WI38 (cell line): Measurements from ENCODE around the gene RPUSD1.

Experiments used
- H3K4me3 ChIP-seq: 2 replicates; pipeline ENCODE4 v1.5.1; 2011; ENCODE audit warnings: low read depth, mild to moderate bottlenecking, control low read depth, low read length
- TF ChIP-seq, protein P1 (sequence below): IDR thresholded peaks from 2 replicates; pipeline ENCODE4 v1.5.1; 2012; ENCODE audit warnings: low read depth, mild to moderate bottlenecking, control low read depth, low read length

Gene RPUSD1

DNA sequence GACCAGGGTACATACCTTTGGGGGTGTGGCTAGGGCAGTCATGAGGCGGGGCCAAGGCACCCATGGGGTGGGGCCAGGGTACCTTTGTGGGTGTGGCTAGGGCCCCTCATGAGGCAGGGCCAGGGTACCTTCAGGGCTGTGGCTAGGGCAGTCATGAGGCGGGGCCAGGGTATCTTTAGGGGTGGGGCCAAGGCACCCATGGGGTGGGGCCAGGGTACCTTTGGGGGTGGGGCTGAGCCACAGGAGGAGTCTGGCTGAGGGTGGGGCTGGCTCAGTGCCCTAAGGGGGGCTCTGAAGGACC is 8.9 kb upstream of the RPUSD1 start:
- TF ChIP-seq, protein P1, sequence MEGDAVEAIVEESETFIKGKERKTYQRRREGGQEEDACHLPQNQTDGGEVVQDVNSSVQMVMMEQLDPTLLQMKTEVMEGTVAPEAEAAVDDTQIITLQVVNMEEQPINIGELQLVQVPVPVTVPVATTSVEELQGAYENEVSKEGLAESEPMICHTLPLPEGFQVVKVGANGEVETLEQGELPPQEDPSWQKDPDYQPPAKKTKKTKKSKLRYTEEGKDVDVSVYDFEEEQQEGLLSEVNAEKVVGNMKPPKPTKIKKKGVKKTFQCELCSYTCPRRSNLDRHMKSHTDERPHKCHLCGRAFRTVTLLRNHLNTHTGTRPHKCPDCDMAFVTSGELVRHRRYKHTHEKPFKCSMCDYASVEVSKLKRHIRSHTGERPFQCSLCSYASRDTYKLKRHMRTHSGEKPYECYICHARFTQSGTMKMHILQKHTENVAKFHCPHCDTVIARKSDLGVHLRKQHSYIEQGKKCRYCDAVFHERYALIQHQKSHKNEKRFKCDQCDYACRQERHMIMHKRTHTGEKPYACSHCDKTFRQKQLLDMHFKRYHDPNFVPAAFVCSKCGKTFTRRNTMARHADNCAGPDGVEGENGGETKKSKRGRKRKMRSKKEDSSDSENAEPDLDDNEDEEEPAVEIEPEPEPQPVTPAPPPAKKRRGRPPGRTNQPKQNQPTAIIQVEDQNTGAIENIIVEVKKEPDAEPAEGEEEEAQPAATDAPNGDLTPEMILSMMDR: no peak
- no peak overlapping the region for H3K4me3 ChIP-seq

DNA sequence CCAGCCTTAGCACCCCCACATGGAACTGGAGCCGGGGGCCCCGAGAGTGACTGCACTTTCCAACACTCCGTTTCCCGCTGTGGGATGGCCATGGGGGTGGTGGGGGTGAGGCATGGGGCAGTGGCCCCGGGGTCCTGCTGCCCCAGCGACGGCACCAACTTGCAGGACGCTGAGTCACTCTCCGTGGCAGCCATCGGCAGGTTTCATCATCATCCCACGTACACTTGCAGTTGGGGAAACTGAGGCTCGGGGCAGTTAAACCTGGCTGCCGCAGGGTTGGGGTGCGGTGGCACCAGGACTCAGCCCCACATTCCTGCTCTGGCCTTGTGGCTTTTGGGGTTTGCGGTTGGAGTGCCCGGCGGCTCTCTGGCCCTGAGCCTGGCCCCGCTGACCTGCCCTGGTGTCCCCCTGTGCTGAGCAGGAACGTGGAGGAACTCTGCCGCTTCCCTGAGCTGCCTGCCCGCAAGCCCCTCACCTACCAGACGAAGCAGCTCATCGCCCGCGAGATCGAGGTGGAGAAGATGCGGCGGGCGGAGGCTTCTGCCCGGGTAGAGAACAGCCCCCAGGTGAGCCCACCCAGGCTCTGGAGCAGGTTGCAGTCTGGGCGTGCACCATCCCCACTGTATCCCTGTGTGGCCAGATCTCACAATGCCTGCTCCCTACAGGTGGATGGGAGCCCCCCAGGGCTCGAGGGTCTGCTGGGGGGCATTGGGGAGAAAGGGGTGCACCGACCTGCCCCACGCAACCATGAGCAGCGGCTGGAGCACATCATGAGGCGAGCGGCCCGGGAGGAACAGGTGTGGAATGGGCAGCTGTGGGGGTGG is 8.3 kb upstream of the RPUSD1 start:
- H3K4me3 ChIP-seq: no peak overlapping the region
- TF ChIP-seq, protein P1: no peak

DNA sequence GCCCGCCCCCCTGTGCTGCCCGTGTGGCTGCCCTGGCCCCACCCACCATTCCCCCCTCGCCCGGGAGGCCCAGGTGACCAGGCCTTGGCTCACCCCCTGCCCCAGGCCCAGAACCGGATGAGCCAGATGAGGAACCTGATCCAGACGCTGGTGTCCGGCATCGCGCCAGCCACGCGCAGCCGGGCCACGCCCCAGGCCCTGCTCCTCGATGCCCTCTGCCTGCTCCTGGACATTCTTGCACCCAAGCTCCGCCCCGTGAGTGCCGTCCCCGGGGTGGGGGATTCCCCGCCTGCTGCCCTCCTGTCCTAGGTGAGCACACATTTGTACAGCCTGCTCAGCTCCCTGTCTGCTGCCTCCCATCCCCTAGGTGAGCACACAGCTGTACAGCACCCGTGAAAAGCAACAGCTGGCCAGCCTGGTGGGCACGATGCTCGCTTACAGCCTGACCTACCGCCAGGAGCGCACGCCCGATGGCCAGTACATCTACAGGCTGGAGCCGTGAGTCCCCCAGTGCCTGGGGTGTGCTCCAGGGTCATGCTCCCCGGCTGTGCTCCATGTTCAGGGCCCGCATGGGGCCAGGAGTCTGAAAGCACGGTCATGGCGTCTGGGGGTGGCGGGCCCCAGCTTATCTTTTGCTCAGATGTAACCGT is 7.5 kb upstream of the RPUSD1 start:
- no peak overlapping the region for H3K4me3 ChIP-seq
- TF ChIP-seq, protein P1: no peak

DNA sequence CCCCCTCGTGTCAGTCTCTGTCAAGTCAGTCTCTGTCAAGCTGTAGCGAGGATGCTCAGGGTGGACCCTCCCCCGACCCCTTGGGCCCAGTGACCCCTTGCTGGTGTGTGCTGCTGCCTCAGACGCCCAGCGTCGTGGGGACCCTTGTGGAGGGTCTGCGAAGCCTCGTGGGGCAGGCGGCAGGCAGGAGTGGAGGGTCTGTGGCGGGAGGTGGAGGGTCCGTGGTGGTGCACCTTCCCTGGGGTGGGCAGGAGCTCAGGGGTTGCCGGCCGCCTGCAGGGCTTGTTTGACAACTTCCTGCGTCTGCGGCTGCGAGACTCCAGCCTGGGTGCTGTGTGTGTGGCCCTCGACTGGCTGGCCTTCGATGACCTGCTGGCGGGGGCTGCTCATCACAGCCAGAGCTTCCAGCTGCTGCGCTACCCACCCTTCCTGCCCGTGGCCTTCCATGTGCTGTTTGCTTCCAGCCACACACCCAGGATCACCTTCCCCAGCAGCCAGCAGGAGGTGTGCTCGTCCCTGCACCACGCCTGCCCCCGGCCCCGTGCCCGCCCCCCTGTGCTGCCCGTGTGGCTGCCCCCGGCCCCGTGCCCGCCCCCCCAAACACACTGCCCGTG is 6.8 kb upstream of the RPUSD1 start:
- no peak overlapping the region for H3K4me3 ChIP-seq
- TF ChIP-seq, protein P1: no peak

DNA sequence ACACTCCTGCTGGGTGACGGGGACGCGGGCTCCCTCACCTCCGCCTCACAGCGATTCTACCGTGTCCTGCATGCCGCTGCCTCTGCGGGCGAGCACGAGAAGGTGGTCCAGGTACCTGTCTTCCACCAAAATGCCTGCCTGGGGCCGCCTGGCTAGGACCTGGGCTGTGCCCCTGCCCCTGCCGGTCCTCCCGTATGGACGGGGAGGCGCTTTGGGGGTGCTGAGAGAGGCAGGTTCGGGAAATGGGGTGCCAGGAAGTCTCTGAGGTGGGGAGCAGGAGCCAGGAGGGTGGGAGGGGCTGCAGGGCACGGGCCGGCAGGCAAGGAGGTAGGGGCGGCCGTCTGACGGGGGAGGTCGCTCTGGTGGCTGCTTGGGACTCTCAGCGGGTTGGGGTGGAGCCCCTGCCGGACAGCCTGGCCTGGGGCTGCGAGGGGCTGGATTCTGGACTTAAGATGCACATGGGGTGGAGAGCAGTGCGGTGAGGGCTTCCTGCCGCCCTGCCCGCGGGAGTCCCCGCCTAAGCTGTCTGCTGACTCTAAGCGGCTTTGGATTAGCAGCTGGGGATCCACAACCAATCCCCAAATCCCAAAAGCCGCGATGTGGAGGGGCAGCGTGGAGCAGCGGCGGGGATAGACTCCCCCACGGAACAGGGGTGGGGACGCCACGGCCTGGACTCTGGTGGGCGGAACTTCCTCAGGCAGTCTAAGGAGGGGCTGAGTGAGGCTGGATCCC is 6.1 kb upstream of the RPUSD1 start:
- H3K4me3 ChIP-seq: no peak overlapping the region
- TF ChIP-seq, protein P1: no peak

DNA sequence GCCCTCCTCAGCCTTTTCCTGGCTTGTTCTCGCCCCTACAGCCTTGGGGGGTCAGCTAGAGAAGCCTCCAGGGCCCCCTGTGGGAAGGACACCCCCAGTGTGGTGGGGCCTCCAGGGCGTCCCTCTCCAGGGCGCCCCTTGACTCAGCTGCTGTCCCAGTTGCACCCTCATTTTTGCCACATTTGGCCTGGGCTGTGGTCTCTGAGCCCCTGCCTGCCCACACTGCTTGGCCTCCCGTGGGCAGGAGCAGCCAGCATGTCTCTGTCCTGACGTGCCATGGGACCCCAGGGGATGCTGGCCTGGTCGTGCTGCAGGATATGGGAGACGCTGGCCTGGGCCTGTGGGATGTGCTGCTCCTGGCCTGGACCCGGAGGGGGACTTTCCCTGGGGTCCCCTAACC is 5.2 kb upstream of the RPUSD1 start:
- H3K4me3 ChIP-seq: no peak overlapping the region
- TF ChIP-seq, protein P1: no peak
